Peyer's patch (tissue), 4 donors: ENCODE measurements around the gene NETO1.

Source experiments
- CTCF ChIP-seq, 6 experiments: fragments of 450-650 bp in 4 of 6; fragments of 200-600 bp in 2 of 6; sonication (generic) in 1 of 6; IDR thresholded peaks; one replicate each; pipeline ENCODE4 v1.5.1; 2017 to 2019; ENCODE audit warnings: antibody characterized with exemption in 6 of 6, mild to moderate bottlenecking in 3 of 6, moderate library complexity in 1 of 6
- POLR2A ChIP-seq, 2 donors: fragments of 450-650 bp; IDR thresholded peaks; one replicate each; pipeline ENCODE4 v1.5.1; 2017; ENCODE audit warnings: antibody characterized with exemption in 2 of 2, mild to moderate bottlenecking in 2 of 2, moderate library complexity in 2 of 2

DNA sequence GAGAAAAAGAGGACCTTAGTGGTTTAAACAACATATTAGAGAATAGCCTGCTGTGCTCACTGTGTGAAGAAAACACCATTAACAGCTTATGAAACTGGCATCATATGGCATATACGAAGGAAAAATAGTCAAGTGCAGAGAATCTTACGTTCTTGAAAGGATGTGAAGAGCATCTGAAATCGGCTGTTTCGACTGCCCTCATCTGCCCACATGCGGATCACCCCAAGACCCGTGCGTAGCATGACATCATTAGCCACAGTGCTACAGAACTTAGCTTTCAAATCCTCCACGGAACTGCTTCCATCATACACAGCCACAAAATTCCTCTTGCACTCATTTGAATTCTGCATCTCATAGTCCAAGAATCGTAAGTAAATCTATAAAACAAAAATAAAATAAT is 84.3 kb downstream of the NETO1 start:
- TF ChIP-seq CTCF (IDR thresholded peaks at IDR 0.05) (no peak), POLR2A (IDR thresholded peaks at IDR 0.05) (no peak)
